CD4-positive, alpha-beta T cell treated with Interleukin-6 at 100 ng/mL for 8 hours (primary cell): ENCODE measurements around the gene C8G.

Experiments used
- DNase-seq: peaks from one replicate; pipeline ENCODE4 v3.0.0-alpha.2; 2020; ENCODE audit warnings: mixed read lengths, low spot score

C8G gene

GRCh38 chr9:136944519-136945332 lies at the start of gene C8G, which contains the start of gene FBXW5:
Gene C8G, plus strand, starts transcription at chr9:136945243. Its CDS starts 78 bp downstream, at chr9:136945321.
Gene FBXW5, minus strand, starts transcription at chr9:136944738. Its CDS starts 655 bp downstream, at chr9:136944083.
- DNase-seq = peak; percentile 94

GRCh38 chr9:136896027-136896426 lies 49.0 kb upstream of the C8G start:
- DNase-seq = no peak

GRCh38 chr9:136898483-136899100 lies 46.5 kb upstream of the C8G start:
- no peak for DNase-seq

- no peak for DNase-seq
Observed at GRCh38 chr9:136899196-136899595, 45.8 kb upstream of the C8G start.

GRCh38 chr9:136900556-136900955 lies 44.5 kb upstream of the C8G start:
- DNase-seq = no peak

- DNase-seq = no peak
Observed at GRCh38 chr9:136900988-136901515, 44.0 kb upstream of the C8G start.

- peak; percentile 76 for DNase-seq
Observed at GRCh38 chr9:136901516-136902258, 43.4 kb upstream of the C8G start.

- peak; percentile 84 for DNase-seq
Observed at GRCh38 chr9:136902259-136902821, 42.7 kb upstream of the C8G start.

GRCh38 chr9:136903041-136903554 lies 41.9 kb upstream of the C8G start:
- DNase-seq = no peak

GRCh38 chr9:136906266-136906665 lies 38.8 kb upstream of the C8G start:
- DNase-seq = no peak

GRCh38 chr9:136907011-136907914 lies 37.8 kb upstream of the C8G start:
- DNase-seq = no peak

- DNase-seq = no peak
Observed at GRCh38 chr9:136910197-136910900, 34.7 kb upstream of the C8G start.

GRCh38 chr9:136910901-136911245 lies 34.2 kb upstream of the C8G start:
- no peak for DNase-seq

- no peak for DNase-seq
Observed at GRCh38 chr9:136913701-136914438, 31.2 kb upstream of the C8G start.

GRCh38 chr9:136915632-136916329 lies 29.3 kb upstream of the C8G start:
- no peak for DNase-seq

- no peak for DNase-seq
Observed at GRCh38 chr9:136916330-136917184, 28.5 kb upstream of the C8G start.

GRCh38 chr9:136917902-136918301 lies 27.1 kb upstream of the C8G start:
- no peak for DNase-seq

GRCh38 chr9:136920069-136920468 lies 25.0 kb upstream of the C8G start:
- no peak for DNase-seq
